GM20431 (cell line): ENCODE data around the gene RHOH.

Source experiments
- in situ Hi-C: fragments of 300-500 bp; cut with MseI, MboI; formaldehyde crosslinking; loops from one replicate; pipeline ENCODE4 v1.15.0; 2020; ENCODE audit warnings: low sequenced_read_pairs; ENCODE audit not compliant: unreplicated experiment

The RHOH gene

GRCh38 chr4:40200875-40201801 lies 4.3 kb downstream of the RHOH start:
- in situ Hi-C loops, result no loop called here

GRCh38 chr4:40201898-40202297 lies 5.1 kb downstream of the RHOH start:
- in situ Hi-C loops, result no loop called here

GRCh38 chr4:40202474-40202873 lies 5.6 kb downstream of the RHOH start:
- in situ Hi-C loops, result no loop called here

GRCh38 chr4:40204507-40205258 lies 7.9 kb downstream of the RHOH start:
- in situ Hi-C loops, result no loop called here

- in situ Hi-C loops, result no loop called here
These were observed 8.7 kb downstream of the RHOH start for GRCh38 chr4:40205259-40206198.

DNA sequence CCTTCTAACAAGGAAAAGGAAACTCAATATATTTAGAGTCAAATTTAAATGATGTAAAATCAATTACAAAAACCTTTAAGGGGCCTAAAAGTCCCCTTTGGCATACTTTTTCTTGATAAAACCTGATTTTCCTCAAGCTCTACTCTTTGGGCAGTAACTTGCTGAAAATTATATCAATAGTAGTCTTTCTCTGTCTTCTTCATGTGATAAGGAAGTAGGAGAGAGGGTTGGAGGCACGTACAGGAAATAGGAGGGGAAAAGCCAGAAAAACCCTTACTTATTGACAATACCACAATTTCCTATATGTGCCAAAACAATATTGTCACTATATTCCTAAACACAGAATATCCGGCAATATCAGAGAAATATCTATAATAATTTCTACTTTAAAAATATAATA lies 9.6 kb downstream of the RHOH start:
- in situ Hi-C loops, result no loop called here

- in situ Hi-C loops, result no loop called here
These were observed 12.6 kb downstream of the RHOH start for GRCh38 chr4:40209401-40209800.

DNA sequence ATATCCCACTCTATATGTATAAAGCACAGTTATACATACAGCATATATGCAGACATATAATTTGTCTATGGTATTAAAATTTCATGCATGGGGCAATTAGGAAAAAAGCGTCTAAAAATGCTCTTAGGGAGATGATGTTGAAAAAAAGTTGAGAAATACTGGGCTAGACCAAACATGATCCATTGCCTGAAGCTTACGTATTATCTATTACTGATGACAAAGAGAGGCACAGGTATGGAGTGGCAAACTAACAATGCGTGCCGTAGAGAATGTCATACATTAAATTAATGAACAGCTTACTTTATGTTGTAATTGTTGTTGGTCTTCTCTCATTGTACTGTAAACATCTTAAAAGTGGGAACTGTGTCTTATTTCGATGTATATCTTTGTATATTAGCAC lies 13.9 kb downstream of the RHOH start:
- in situ Hi-C loops, result no loop called here

GRCh38 chr4:40211224-40212185 lies 14.7 kb downstream of the RHOH start:
- in situ Hi-C loops, result no loop called here

- in situ Hi-C loops, result no loop called here
These were observed 16.1 kb downstream of the RHOH start for GRCh38 chr4:40212674-40213527.

DNA sequence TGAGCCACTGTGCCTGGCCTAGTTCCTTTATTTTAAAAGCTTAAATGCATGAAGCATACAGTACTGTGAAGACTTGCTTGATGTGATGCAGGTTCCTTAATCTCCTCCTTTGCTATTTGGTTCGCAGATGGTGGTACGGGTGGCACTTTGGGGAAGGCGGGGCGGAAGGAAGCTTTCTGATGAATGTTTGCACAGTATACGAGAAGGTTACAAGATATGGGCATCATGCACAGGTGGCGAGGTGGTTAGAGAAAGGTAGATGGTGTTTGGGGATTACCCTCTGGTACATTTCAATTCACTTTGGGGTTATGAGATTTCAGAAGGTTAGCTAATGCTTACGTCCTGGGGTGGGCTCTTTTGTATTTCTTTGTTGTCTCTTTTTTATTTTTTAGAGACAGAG lies 17.2 kb downstream of the RHOH start:
- in situ Hi-C loops, result no loop called here

- in situ Hi-C loops, result no loop called here
These were observed 18.0 kb downstream of the RHOH start for GRCh38 chr4:40214661-40215418.

GRCh38 chr4:40216622-40217366 lies 20.0 kb downstream of the RHOH start:
- in situ Hi-C loops, result no loop called here

- in situ Hi-C loops, result no loop called here
These were observed 24.9 kb downstream of the RHOH start for GRCh38 chr4:40221744-40222143.

DNA sequence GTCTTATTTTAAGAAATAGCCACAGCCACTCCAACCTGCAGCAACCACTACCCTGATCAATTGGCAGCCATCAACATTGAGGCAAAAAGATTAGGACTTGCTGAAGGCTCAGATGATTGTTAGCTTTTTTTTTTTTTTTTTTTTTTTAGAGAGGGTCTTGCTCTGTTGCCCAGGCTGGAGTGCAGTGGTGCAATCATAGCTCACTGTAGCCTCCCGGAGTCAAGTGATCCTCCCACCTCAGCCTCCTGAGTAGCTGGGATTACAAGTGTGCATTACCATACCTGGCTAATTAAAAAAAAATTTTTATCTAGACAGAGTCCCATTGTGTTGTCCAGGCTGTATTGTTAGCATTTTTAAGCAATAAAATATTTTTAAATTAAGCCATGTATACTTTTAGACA lies 26.5 kb downstream of the RHOH start:
- in situ Hi-C loops, result no loop called here

- in situ Hi-C loops, result no loop called here
These were observed 27.6 kb downstream of the RHOH start for GRCh38 chr4:40224432-40224831.

DNA sequence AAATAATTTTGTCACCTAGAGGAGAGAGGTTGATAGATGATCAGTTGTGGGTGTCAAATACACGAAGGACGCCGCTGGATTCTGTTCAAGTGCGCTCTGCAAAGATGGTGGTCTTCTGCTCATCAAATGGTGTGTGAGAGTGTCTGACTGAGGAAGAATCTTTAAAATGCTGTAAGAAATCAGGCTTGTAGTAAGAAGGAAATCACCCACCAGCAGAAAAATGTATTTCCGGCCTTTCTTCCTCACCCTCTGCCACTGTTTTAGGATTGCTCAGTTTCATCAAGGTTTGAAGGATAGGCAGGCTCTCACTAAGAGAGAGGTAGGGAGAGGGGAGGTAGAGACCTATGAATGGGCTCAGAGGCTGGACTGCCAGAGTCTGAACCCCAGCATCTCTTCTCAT lies 28.7 kb downstream of the RHOH start:
- in situ Hi-C loops, result no loop called here
